Limb (tissue), 2 donors: ENCODE data around the gene ARMH4.

Experiments
- DNase-seq, 2 donors: peaks; one replicate each; pipeline ENCODE4 v3.0.0-alpha.2; 2016; ENCODE audit errors: extremely low spot score in 2 of 2

The ARMH4 gene

DNA sequence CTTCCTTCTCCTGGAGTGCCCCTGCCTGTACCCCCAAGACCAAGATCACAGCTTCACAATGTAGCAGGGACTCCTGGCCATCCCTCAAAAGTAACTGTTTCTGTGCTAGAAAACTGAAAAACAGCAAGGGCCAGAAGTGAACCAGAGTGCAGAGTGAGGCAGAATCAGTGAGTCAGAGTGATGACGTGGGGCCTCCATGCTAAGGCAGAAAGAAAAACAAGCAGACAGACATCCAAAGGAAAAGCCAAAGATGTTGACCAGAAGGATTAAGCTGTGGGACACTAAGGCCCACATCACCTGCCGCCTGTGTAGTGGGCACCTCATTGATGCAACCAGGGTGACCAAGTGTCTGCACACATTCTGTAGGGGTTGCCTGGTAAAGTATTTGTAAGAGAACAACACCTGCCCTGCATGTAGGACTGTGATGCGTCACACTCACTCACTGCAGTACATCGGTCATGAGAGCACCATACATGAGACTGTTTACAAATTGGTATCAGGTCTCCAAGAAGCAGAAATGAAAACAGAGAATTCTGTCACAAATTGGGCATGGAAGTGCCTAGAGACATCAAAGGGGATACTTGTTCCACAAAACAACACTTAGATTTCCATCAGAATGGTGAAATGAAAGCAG, 51.2 kb downstream of the ARMH4 start:
- DNase-seq = no peak

DNA sequence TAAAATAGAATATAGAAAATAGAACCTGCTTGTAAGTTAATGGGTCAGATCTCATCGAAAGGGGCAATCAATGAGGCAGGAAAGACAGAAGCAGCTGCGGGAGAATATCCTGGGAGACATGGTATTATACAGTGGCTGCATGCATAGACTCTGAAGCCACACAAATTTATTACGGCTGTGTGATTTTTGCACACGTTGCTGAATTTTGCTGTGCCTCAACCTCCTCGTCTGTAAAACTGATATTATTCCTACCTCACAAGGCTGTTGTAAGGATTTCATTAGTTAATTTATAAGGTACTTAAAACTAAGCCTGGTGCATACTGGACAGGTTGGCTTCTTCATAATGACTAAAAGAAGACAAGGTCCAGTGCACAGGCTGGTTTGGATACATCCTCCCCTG, 52.3 kb downstream of the ARMH4 start:
- no peak for DNase-seq

DNA sequence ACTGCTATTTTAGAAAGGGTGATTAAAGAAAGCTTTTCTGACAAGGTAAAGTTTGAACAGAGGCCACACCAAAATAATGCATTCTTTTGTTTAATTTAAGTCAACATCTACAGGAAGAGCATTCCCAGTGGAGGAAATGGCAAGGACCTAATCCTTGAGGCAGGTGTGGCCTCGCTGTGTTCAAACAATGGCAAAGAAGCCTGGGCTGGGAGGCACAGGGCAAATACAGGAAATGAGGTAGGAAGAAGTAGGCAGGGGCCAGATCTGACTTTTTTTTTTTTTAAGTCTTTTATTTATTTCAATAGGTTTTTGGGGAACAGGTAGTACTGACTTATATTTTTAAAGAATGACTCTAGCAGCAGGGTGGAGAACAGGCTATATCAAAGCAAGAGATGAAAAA, 53.5 kb downstream of the ARMH4 start:
- DNase-seq = no peak

DNA sequence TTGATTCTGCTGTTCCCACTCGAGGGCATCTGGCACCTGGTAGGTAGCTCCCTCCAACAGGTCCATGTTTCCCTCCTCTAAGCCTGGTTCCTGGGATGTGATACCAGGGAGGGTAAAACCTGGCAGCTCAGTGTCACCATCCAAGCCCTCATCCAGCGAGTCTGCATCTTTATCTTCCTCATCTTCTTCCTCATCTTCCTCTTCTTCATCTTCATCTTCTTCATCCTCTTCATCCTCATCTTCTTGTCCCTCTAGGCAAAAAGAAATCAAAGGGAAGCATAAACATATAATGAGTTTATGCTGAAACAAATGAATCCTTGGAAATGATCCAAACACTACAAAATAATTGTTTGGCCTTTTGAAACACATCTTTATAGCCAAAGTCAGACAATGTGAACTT, 55.3 kb downstream of the ARMH4 start:
- no peak for DNase-seq

DNA sequence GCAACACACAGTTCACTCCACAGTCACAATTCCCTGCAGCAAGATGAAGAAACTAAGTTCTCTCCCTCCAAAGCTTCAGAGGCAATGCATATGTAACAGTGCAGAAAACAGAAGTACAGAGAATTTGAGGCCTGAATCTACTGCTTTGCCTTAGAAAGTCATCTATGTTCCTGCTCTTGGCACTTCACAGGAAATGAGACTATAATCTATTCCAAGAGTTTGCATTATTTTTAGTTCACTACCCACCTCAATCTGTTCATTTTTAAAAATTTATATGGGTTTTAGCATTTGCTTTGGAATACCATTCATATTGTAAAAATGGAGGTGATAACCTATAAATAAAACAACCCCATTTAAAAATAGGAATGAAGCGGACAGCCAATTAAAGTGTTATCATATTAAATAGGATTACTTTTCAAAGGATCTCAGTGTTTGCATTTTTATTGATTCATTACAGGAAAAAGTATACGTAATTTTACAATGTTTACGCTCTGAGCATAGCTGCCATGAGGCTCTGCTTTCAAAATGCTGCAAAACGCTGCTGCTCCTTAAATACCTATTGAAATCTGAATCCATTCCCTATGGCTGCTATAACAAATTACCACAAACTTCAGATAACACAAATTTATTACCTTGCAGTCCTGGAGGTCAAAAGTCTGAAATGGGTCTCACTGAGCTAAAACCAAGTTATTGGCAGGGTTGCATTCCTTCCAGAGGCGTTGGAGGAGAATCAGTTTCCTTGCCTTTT, 60.0 kb downstream of the ARMH4 start:
- DNase-seq = no peak

DNA sequence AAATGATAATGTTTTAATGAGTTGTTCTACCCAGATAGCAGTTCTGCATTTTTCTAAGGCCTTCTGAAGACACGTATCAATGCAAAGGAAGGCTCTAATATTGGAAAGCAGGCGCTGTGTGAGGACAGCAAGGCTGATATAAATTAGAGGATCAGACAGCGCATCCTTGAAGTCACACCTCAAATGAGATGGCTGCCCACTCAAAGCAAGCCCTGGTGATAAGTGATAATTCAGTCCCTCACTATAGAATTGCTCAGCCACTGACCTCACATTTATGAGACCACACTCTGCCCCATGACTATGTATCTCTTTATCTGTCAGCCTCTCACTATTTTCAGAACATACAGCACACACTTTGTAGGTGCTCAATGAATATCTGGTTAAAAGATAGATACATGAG, 62.4 kb downstream of the ARMH4 start:
- no peak for DNase-seq

DNA sequence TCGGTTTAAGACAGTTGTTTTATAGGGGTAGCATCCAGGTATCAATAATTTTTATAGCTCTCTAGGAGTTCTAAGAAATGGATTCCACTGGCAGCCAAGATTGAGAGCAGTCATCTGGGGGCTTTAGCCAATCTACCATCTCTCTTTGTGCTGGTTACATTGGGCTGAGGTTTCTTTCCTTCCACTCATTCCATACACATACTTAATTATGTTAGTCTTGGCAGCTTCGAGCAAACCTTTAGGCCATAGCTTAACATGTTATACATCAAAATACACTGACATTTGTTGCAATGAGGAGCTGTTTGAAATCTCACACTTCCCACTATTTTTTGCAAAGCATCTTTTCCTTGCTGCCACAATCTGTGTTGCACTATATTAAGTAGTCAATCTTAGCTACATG, 63.1 kb downstream of the ARMH4 start:
- no peak for DNase-seq

DNA sequence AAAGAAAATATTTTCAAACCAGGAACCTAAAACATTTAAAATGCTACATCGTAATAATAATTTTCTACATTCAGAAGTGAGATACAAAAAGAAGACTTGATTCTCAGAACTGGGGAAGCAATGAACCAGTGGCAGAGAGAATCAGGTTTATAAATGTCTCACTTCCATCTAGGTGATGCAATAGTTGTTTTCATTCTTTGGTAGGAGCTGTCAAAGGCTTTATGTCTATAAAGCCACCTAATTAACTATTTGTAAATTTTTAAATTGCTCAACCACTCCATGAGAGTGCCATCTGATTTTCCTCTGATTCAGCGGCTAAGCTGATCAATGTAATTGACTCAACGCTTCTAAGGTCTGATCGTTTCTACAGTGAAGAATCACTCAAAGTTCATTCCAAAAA, 66.1 kb downstream of the ARMH4 start:
- DNase-seq = no peak

DNA sequence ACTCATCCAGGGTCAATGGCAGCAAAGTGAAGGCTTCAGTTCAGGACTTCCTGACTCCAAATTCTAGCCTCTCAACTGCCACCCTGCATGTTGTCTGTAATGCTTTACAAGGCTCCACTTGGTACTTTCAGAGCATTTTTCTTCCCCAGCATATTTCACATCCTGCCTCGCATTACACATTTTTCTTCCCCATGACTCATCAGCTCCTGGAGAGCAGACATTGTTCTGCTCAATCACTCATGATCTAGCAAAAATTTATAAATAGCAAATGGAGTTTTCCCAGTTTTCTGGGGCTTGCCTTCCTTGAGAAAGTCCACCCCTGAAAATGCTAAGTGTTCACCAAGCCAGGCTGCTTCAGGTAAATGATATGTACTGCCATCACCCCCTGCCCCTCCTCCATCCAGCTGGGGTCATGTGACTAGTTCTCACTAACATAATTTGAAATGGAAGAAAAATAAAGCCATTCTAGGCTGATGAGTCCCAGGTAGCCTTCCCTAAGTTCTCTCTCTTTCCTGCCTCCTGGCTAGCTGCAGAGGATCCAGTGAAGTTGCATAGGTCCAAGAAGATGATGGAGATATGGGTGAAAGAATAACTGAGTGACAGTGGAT, 69.4 kb downstream of the ARMH4 start:
- no peak for DNase-seq

DNA sequence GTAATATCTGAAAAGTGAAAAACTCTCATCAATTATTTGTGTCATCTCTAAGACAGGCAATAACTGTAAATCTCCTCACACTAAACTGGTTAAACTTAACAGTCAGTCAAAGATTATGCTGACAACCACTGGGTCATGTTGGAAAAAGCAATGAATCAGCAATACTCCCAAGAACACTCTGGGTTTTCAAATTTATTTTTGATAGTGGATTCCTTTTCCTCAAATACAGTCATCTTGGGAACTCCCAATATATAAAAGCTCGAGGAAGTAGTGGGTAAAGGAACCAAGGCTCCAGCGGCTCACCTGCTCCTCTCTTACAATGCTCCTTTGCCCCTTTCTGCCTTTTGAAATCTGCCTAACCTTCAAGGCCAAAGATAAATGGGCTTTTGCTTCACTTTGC, 70.0 kb downstream of the ARMH4 start:
- no peak for DNase-seq

DNA sequence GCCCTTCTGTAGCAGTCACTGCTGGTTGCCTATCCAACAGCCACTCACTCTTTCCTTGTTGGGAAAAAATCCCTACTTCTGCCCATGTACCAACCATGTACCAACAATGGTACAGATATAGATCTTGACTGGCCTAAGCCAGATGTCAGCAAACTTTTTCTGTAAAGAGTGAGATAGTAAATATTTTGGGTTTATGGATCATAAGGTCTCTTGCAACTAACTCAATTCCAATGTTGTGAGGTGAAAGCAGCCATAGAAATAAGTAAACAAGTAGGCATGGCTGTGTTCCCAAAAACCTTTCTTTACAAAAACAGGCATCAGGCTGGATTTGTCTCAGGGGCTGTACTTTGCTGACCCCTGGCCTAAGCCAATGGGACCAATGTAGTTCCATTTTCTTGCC, 73.5 kb downstream of the ARMH4 start:
- no peak for DNase-seq

DNA sequence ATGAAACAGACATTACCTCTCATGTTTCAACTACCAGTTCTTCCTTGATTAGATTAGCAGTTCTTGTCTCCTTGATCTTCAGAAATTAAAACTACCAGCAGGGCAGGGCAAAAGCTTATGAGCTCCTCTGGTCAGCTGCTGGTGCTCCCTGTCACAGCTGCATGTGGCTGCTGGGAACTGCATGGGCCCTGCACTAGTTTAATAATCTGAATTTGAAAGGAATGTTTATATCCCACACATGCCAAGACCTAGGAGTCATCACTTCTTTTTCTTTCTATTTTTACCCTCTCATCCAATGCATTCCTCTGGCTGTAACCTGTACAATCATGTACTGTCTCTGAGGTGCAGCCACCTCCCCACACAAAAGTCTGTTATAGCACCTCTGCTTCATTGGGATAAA, 73.9 kb downstream of the ARMH4 start:
- no peak for DNase-seq

DNA sequence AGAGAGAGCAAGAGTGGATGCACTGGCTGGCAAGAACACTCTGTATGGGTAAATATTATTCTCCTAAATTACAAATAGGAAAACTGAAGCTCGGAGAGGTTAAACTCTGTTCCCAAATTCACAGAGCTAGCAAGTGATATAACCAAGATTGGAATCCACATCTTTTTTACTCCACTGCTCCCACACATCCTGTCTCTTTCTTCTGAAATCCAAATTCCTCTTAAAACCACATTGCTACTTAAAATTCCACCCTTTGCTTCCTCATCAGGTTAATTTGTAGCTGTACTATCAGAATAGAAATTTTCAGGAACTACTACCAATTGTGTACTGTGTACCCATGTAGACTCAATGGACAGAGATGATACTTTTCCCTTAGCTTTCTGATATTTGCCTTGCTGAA, 74.4 kb downstream of the ARMH4 start:
- DNase-seq = no peak

DNA sequence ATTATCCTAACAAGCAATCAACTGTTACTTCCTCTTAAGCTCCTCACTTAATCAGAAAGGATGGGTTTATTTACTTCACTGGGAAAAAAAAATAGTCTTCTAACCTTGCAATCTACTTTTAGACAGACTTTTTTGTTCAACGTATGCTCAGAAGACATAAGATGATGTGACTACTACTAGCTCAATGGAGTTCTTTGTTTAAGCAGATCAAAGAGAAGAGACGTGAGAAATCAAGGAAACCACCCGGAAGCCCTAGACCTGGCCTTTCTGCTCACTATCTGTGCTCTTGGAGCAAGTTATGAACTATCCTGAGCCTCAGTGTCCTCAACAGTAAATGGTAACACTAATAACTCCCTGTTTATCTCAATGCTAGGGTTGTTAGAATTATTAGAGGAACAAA, 78.5 kb downstream of the ARMH4 start:
- no peak for DNase-seq

DNA sequence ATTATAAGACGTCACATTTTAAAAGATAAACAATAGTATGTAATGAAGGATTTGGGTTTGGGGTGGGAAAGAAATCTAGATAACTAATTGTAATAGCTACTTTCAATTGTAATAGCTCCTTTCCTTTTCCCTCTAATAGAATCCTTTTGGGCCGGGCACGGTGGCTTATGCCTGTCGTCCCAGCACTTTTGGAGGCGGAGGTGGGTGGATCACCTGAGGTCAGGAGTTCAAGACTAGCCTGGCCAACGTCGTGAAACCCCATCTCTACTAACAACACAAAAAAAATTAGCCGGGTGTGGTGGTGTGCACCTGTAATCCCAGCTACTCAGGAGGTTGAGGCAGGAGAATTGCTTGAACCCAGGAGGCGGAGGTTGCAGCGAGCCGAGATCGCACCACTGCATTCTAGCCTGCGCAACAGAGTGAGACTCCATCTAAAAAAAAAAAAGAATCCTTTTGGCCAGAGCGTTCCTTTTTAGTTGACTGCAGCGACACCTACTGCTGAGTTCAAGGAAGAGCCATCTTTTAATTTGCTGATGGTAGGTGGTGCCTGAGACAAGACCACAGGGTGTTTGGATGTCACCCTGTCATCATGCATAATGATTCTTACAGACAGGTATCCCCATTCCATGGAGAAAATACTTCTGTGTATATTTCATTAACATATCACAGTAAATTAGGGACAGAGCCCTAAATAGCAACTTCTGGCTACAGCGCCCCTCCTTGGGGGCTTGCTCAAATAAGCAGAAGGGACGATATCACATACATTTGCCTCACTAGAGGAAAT, 79.5 kb downstream of the ARMH4 start:
- DNase-seq = peak; percentile 68 to 82

DNA sequence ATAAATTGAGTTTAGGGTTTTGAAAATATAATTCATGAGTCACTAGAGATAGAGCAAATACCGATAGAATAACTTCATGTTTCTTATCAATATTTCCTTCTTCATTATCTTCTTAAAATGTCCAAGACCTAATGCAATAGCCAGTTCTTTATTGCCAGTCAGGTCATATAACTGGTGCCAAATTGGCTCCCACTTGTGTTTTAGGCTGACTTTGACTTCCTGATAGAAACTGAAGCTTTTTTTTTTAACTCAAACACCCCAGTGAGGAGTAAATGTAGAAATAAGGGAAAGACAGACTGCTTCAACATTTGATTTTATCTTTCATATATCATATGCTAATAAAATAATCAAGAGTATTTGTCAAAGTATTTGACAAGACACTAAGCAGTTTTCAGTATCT, 80.7 kb downstream of the ARMH4 start:
- DNase-seq = no peak

DNA sequence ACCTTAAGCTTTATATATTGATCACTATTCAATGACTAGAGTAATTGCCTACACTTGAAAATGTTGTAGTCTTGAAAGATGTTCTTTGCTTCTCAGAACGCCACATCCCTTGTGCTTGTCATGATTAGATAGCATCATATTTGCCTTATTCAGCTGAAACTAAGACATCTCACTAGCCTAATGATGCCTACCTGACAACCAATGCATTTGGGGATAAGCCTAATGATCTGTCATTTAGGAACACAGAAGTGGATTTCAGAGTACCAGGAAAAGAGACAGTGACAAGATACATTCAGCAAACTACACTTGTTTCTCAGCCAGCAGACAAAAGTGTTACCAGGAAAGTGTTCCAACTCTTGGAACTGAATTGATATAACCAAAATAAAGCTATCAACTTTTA, 83.7 kb downstream of the ARMH4 start:
- DNase-seq = no peak

DNA sequence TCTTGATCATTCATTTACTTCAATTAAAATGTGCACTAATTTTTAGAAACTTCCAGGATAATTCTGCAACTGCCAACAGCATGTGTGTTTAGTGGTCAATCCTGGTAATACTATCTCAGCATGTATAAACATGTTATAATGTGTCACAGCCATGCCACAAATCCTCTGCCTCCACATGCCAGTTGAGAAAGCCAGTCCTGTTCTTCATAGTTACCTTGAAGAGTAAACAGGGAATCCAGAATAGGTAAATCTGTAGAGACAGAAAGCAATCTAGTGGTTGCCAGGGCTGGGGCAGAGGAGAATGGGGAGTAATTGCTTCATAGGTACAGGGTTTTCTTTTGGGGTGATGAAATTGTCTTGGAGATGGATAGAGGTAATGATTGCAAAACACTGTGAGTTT, 85.9 kb downstream of the ARMH4 start:
- no peak for DNase-seq

DNA sequence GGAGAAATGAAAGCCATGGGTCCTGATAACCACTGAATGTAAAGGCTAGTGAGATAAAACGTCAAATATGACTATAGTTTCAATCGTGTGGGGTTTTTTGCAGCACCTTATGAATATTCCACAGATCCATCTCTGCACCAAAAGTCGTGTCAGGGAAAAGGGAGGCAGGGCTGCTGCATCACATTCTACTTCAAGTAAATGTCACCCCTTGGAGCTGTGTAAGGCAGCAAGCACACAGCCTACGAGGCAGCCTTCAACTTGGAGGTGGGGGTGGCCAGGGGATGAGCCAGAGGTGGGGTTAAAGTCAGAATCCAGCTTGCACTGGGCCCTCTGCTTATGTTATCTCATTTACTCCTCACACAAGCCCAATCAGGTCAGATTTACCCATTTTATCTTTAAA, 90.4 kb downstream of the ARMH4 start:
- DNase-seq = no peak

DNA sequence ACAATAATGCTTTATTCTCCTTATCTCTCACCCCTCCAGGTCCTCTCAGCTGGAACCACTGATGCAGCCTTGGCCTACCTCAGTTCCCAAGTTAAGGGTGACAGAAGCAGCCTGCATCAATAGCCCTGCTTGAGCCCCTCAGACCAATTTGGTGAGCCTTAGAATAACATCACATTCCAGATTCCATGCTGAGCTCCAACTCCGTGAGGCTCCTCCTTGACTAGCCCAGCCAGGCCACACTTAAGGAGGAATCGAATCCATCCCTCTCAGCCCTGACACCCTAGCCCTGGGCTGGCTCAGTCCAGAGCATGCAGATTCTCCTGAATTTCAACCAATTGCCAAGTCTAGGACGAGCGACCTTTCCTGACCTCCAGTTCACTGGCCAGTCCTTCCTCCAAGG, 91.1 kb downstream of the ARMH4 start:
- no peak for DNase-seq

DNA sequence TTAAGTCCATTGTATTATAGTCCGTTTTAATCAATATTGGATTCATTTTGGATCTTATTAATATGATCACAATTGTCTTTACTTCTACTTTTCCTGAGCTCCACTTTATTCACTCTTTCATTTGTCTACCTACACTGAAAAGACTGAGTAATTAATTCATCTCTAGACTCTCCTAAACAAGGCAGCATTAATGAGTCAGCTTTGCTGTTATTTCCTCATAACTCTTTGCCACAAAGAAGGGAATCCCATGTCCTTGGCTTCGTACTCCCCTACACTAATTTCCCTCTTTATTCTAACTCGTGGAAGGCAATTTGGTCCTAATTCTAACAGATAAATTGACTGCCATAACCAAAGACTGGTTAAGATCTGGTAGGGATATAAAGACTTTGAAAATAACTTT, 91.9 kb downstream of the ARMH4 start:
- DNase-seq = no peak

DNA sequence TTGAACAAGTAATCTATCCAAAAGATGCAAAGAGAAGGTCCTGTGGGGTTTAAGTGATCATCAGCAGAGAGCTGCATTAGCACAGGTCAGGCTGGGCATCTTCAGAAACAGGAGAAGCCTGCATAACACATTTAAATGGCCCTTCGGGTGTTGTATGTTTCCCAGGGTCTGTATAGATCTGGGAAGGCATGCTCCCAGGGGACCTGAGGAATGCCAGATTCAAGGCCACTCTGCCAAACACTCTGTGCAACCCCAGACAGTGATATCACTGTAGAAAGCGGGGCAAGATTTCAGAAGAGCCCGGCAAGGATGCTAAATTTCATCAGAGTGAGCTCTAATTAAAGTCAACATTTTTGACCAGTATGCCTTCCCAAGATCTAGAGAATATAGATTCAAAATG, 92.9 kb downstream of the ARMH4 start:
- no peak for DNase-seq
